Astrocyte of the cerebellum (primary cell): ENCODE results near the gene PPARA.

Experiments used
- DNase-seq: peaks from one replicate; pipeline ENCODE4 v3.0.0-alpha.2; 2011; ENCODE audit warnings: low read depth
- H3K4me3 ChIP-seq: 2 replicates; pipeline ENCODE4 v1.5.1; 2011; ENCODE audit warnings: mild to moderate bottlenecking, low read depth, low read length, moderate library complexity
- in situ Hi-C: cut with HindIII; loops from 2 replicates; pipeline ENCODE4 v1.10.0; 2017; ENCODE audit warnings: low sequenced_read_pairs
- TF ChIP-seq, protein P1 (sequence below): IDR thresholded peaks from 2 replicates; pipeline ENCODE4 v1.5.1; 2012; ENCODE audit warnings: low read length, low read depth, moderate library complexity, mild to moderate bottlenecking; ENCODE audit errors: missing control alignments

The PPARA gene

GRCh38 chr22:46132830-46133587 lies 17.3 kb upstream of the PPARA start:
- TF ChIP-seq, protein P1, sequence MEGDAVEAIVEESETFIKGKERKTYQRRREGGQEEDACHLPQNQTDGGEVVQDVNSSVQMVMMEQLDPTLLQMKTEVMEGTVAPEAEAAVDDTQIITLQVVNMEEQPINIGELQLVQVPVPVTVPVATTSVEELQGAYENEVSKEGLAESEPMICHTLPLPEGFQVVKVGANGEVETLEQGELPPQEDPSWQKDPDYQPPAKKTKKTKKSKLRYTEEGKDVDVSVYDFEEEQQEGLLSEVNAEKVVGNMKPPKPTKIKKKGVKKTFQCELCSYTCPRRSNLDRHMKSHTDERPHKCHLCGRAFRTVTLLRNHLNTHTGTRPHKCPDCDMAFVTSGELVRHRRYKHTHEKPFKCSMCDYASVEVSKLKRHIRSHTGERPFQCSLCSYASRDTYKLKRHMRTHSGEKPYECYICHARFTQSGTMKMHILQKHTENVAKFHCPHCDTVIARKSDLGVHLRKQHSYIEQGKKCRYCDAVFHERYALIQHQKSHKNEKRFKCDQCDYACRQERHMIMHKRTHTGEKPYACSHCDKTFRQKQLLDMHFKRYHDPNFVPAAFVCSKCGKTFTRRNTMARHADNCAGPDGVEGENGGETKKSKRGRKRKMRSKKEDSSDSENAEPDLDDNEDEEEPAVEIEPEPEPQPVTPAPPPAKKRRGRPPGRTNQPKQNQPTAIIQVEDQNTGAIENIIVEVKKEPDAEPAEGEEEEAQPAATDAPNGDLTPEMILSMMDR: no peak
- in situ Hi-C loops: no loop called here
- no peak overlapping the region for H3K4me3 ChIP-seq
- DNase-seq: no peak

- TF ChIP-seq, protein P1: no peak
- in situ Hi-C loops: no loop called here
- DNase-seq: no peak
- no peak overlapping the region for H3K4me3 ChIP-seq
Measured at GRCh38 chr22:46133588-46133855, 16.8 kb upstream of the PPARA start.

- no peak overlapping the region for H3K4me3 ChIP-seq
- no peak for DNase-seq
- in situ Hi-C loops: no loop called here
- TF ChIP-seq, protein P1: no peak
Measured at GRCh38 chr22:46134111-46134705, 16.1 kb upstream of the PPARA start.

DNA sequence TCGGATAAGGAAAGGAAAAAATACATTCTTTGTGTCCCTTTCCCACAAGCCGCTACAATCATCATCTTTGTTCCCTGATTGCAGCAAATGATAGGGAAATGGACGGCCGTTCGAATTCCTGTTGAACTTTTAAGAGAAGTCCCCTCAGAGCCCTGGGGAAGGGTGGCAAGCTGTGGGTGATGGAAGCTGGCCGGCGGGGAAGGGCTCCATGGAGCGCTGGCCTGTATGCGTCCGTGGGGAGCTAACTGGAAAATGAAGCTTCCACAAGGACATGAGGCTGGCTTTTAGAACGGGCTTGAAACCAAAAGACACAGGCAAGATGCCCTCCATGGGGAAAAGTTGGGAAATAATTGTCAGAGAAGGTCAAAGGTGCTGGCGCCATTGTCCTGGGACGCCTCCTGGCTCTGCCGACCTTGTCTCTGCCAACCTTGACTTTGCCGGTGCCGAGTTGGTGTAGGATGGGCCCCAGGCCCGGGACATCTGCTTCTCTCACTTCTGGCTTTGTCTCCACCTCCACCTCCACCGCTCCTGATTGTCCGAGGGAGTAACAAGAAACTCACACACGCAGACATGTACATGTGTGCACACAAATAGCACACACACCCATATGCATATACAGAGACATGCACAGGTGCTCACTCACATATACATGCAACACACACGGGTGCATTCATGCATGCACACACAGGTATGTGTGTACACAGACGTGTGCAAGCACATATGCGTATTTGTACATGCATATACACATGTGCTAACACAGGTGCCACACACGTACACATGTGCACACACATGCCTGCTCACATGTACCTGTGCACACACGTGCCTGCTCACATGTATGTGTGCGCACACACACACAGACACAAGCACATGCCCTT lies 14.5 kb upstream of the PPARA start:
- in situ Hi-C loops: no loop called here
- DNase-seq: no peak
- TF ChIP-seq, protein P1: no peak
- H3K4me3 ChIP-seq: no peak overlapping the region

DNA sequence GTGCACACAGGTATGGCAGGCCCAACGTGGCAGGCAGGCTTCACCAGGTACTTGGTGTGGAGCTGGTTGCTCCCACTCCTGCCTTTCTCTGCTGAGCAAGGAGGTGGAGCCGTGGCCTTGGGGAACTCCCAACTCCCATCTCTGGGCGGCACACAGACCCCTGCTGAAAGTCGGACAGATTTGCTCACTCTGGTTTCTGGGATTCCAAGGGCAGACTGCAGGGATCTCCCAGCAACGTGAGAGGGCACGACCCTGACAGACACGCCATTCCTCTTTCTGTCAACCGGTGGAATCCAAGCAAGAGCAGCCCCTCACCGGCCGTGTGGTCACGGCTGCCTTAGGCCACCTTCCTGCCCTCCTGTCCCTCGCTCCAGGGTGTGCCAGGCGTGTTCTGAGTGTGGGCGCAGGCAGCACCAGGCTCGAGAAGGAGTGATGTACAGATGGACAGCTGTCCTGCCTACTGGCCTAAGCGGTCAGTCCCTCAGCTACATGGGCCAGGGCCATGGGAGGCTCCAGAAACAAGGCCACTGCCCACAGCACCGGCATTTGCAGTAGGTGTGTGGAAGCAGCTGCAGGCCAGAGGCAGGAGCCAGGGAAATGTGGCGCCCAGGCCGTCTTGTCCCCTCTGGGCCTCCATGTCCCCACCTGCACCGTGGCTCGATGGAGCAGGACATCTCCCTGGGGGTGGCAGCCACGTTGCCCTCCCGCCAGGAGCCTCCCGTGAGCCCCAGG lies 13.7 kb upstream of the PPARA start:
- in situ Hi-C loops: no loop called here
- TF ChIP-seq, protein P1: no peak

DNA sequence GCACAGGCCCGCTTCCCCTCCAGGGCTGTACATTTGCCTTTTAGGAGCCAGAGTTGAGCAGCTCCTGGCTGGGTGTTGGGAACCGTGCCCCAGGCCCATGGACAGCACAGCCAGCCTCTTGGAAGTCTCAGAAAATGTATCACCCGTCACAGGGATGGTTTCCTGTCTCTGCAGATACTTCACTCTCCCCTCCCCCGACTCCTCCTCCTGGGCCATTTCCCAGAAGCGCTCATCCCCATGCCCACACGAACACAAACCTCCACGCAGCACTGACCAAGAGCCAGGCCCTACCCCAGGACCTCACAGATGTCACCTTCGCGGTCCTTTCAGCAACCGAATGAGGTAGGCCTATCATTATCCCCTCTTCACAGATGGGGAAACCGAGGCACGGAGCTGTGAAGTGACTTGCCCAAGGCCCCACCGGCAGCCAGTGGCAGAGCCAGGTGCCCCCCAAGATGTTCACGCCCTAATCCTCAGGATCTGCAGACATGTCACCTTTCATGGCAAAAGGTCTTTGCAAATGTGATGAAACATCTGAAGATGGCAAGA lies 13.0 kb upstream of the PPARA start:
- no peak overlapping the region for H3K4me3 ChIP-seq
- in situ Hi-C loops: no loop called here
- no peak for DNase-seq
- TF ChIP-seq, protein P1: no peak

More for the DNA sequence above, 13.7 kb upstream of the PPARA start:
- DNase-seq: no peak
- H3K4me3 ChIP-seq: no peak overlapping the region
